GM23338 (cell line): ENCODE measurements around the gene FBXW8. TPM values are rescaled to one million over a fixed set of nuclear protein-coding genes. Genes with fewer than 3 reads are reported as not detected.

ENCODE experiments used
- ATAC-seq: fragments of 200-7000 bp; cut with Tn5 transposase; 3 replicates; pipeline ENCODE4 v1.9.1; 2020
- DNase-seq: peaks from one replicate; pipeline ENCODE4 v3.0.0-alpha.2; 2015; ENCODE audit warnings: low spot score
- H2AFZ ChIP-seq: fragments of 200-600 bp; sonication (generic); 2 replicates; pipeline ENCODE4 v1.8.0; 2016; ENCODE audit warnings: antibody characterized with exemption, mild to moderate bottlenecking, moderate library complexity
- H3F3A ChIP-seq: fragments of 200-600 bp; sonication (generic); replicated peaks from 2 replicates; pipeline ENCODE4 v1.8.0; 2017; ENCODE audit warnings: antibody characterized with exemption, mixed run types, low read depth
- H3K27ac ChIP-seq: fragments of 200-600 bp; sonication (generic); 2 replicates; pipeline ENCODE4 v1.6.1; 2016; ENCODE audit warnings: low read depth
- H3K27me3 ChIP-seq: fragments of 200-600 bp; sonication (generic); 2 replicates; pipeline ENCODE4 v1.8.0; 2016; ENCODE audit warnings: mild to moderate bottlenecking, mixed run types, moderate library complexity; ENCODE audit not compliant: insufficient read depth
- H3K36me3 ChIP-seq: fragments of 200-600 bp; sonication (generic); 2 replicates; pipeline ENCODE4 v1.8.0; 2016; ENCODE audit warnings: mild to moderate bottlenecking; ENCODE audit not compliant: insufficient read depth
- H3K4me1 ChIP-seq: fragments of 200-600 bp; sonication (generic); 2 replicates; pipeline ENCODE4 v1.8.0; 2016; ENCODE audit warnings: mild to moderate bottlenecking, moderate library complexity; ENCODE audit not compliant: insufficient read depth
- H3K4me2 ChIP-seq: fragments of 200-600 bp; sonication (generic); 2 replicates; pipeline ENCODE4 v1.7.1; 2017; ENCODE audit warnings: mixed run types
- H3K4me3 ChIP-seq: fragments of 200-600 bp; sonication (generic); 2 replicates; pipeline ENCODE4 v1.6.1; 2016; ENCODE audit warnings: mixed run types
- H3K79me2 ChIP-seq: fragments of 200-600 bp; sonication (generic); replicated peaks from 2 replicates; pipeline ENCODE4 v1.8.0; 2017; ENCODE audit warnings: mild to moderate bottlenecking; ENCODE audit not compliant: insufficient read depth
- H3K9me2 ChIP-seq: fragments of 200-600 bp; sonication (generic); 2 replicates; pipeline ENCODE4 v1.8.0; 2017; ENCODE audit not compliant: insufficient read depth
- H4K20me1 ChIP-seq: fragments of 200-600 bp; sonication (generic); replicated peaks from 2 replicates; pipeline ENCODE4 v1.8.0; 2017; ENCODE audit warnings: mild to moderate bottlenecking; ENCODE audit not compliant: insufficient read depth
- H3K27ac Mint-ChIP-seq: 2 replicates; pipeline ENCODE4 v1.8.0; 2020; ENCODE audit warnings: inconsistent platforms, mild to moderate bottlenecking, moderate library complexity, mixed read lengths
- H3K27me3 Mint-ChIP-seq: 3 replicates; pipeline ENCODE4 v1.8.0; 2022; ENCODE audit warnings: low read depth, mild to moderate bottlenecking, moderate library complexity, mixed read lengths, inconsistent platforms; ENCODE audit not compliant: insufficient read depth, poor library complexity
- H3K36me3 Mint-ChIP-seq: 3 replicates; pipeline ENCODE4 v1.8.0; 2021; ENCODE audit warnings: low read depth, mild to moderate bottlenecking, inconsistent platforms, moderate library complexity, mixed read lengths
- H3K4me1 Mint-ChIP-seq: 3 replicates; pipeline ENCODE4 v1.8.0; 2020; ENCODE audit warnings: mild to moderate bottlenecking, inconsistent platforms, mixed read lengths
- H3K4me3 Mint-ChIP-seq: 3 replicates; pipeline ENCODE4 v1.8.0; 2021; ENCODE audit warnings: moderate library complexity, mild to moderate bottlenecking, inconsistent platforms, mixed read lengths
- H3K9me3 Mint-ChIP-seq: 3 replicates; pipeline ENCODE4 v1.8.0; 2020; ENCODE audit warnings: moderate library complexity, mild to moderate bottlenecking, inconsistent platforms, mixed read lengths
- EZH2 ChIP-seq: fragments of 200-600 bp; sonication (generic); IDR thresholded peaks from one replicate; pipeline ENCODE4 v1.8.0; 2017; ENCODE audit warnings: antibody characterized with exemption, mild to moderate bottlenecking, low read depth; ENCODE audit not compliant: unreplicated experiment
- JUNB ChIP-seq: IDR thresholded peaks from one replicate; pipeline ENCODE4 v1.6.1; 2016; ENCODE audit warnings: antibody characterized with exemption; ENCODE audit not compliant: unreplicated experiment
- POLR2AphosphoS5 ChIP-seq: IDR thresholded peaks from 2 replicates; pipeline ENCODE4 v1.6.1; 2016; ENCODE audit warnings: antibody characterized with exemption, low read depth
- STAT1 ChIP-seq: IDR thresholded peaks from one replicate; pipeline ENCODE4 v1.6.1; 2016; ENCODE audit warnings: antibody characterized with exemption; ENCODE audit not compliant: unreplicated experiment
- ZNF331 ChIP-seq: fragments of 250-450 bp; sonication (Bioruptor Pico); IDR thresholded peaks from 2 replicates; pipeline ENCODE4 v1.5.0; 2020; ENCODE audit warnings: low read depth, mild to moderate bottlenecking, moderate library complexity
- polyA plus RNA-seq: library from polyadenylated mRNA; unstranded; fragments of >200 nt; fragmentation: Nextera tagmentation; extraction: Ambion mirVana; gene quantifications from 2 replicates; pipeline ENCODE4 v1.2.1, GENCODE V29; 2016
- total RNA-seq: library from RNA; depleted of rRNA; stranded (reverse); fragments of >200 nt; shearing (Covaris generic); gene quantifications from 2 replicates; pipeline ENCODE4 v1.2.3, GENCODE V29; 2014
- TF ChIP-seq, protein P1 (sequence below): fragments of 250-450 bp; sonication (Bioruptor Pico); IDR thresholded peaks from 2 replicates; pipeline ENCODE4 v1.5.0; 2020; ENCODE audit warnings: mild to moderate bottlenecking, moderate library complexity
- TF ChIP-seq, protein P2 (sequence below): IDR thresholded peaks from 2 replicates; pipeline ENCODE4 v1.6.1; 2016; ENCODE audit warnings: antibody characterized with exemption
- TF ChIP-seq, protein P3 (sequence below): IDR thresholded peaks from one replicate; pipeline ENCODE4 v1.6.1; 2018; ENCODE audit warnings: antibody characterized with exemption; ENCODE audit not compliant: unreplicated experiment

The FBXW8 gene
- total and polyA plus RNA-seq, 2 experiments from 2014 or later, result 4.6 to 13.9 TPM

DNA sequence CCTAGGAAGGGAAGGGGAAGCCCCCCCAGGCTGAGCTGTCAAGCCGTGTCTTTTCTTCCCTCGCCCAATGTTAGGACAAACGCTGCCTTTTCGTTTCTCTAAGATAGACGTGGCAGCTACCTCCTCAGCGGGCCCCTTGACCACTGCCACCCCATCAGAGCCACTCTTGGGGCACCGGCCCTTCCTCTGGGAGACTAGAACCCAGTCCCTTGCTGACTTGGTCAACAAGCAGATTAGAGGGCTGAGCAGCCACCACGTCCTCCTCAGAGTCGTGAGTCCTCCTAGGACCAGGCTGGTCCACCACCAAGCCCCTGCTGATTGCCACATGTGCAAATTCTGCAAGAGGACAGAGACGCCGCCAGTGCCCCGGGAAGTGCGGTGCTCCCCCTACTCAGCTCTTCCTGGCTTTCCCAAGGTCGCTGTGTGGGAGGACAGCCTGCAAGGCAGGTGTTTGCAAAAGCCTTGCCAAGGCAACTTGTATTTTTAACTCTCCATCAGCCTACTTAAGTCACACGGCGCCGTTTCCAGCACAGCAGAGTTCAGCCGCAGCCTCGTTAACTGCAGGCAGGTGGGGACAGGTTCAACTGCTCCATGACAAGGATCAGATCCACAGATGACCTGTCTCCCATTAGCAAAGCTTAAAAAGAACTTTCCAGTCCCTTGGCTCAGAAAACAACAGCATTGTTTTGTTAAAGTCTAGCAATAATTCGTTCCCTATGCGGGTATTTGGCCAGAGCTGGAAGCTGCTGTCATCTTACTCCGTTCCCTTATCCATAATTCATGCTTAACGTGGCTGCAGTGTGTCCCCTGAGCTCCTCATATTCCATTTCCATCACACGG is 122.9 kb downstream of the FBXW8 start (continued):
- TF ChIP-seq, protein P1, sequence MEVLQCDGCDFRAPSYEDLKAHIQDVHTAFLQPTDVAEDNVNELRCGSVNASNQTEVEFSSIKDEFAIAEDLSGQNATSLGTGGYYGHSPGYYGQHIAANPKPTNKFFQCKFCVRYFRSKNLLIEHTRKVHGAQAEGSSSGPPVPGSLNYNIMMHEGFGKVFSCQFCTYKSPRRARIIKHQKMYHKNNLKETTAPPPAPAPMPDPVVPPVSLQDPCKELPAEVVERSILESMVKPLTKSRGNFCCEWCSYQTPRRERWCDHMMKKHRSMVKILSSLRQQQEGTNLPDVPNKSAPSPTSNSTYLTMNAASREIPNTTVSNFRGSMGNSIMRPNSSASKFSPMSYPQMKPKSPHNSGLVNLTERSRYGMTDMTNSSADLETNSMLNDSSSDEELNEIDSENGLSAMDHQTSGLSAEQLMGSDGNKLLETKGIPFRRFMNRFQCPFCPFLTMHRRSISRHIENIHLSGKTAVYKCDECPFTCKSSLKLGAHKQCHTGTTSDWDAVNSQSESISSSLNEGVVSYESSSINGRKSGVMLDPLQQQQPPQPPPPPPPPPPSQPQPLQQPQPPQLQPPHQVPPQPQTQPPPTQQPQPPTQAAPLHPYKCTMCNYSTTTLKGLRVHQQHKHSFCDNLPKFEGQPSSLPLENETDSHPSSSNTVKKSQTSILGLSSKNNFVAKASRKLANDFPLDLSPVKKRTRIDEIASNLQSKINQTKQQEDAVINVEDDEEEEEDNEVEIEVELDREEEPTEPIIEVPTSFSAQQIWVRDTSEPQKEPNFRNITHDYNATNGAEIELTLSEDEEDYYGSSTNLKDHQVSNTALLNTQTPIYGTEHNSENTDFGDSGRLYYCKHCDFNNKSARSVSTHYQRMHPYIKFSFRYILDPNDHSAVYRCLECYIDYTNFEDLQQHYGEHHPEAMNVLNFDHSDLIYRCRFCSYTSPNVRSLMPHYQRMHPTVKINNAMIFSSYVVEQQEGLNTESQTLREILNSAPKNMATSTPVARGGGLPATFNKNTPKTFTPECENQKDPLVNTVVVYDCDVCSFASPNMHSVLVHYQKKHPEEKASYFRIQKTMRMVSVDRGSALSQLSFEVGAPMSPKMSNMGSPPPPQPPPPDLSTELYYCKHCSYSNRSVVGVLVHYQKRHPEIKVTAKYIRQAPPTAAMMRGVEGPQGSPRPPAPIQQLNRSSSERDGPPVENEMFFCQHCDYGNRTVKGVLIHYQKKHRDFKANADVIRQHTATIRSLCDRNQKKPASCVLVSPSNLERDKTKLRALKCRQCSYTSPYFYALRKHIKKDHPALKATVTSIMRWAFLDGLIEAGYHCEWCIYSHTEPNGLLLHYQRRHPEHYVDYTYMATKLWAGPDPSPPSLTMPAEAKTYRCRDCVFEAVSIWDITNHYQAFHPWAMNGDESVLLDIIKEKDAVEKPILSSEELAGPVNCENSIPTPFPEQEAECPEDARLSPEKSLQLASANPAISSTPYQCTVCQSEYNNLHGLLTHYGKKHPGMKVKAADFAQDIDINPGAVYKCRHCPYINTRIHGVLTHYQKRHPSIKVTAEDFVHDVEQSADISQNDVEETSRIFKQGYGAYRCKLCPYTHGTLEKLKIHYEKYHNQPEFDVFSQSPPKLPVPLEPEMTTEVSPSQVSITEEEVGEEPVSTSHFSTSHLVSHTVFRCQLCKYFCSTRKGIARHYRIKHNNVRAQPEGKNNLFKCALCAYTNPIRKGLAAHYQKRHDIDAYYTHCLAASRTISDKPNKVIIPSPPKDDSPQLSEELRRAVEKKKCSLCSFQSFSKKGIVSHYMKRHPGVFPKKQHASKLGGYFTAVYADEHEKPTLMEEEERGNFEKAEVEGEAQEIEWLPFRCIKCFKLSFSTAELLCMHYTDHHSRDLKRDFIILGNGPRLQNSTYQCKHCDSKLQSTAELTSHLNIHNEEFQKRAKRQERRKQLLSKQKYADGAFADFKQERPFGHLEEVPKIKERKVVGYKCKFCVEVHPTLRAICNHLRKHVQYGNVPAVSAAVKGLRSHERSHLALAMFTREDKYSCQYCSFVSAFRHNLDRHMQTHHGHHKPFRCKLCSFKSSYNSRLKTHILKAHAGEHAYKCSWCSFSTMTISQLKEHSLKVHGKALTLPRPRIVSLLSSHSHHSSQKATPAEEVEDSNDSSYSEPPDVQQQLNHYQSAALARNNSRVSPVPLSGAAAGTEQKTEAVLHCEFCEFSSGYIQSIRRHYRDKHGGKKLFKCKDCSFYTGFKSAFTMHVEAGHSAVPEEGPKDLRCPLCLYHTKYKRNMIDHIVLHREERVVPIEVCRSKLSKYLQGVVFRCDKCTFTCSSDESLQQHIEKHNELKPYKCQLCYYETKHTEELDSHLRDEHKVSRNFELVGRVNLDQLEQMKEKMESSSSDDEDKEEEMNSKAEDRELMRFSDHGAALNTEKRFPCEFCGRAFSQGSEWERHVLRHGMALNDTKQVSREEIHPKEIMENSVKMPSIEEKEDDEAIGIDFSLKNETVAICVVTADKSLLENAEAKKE, result no peak
- no peak for TF ChIP-seq POLR2AphosphoS5
- no peak for TF ChIP-seq EZH2
- TF ChIP-seq JUNB, result no peak
- TF ChIP-seq STAT1, result no peak

DNA sequence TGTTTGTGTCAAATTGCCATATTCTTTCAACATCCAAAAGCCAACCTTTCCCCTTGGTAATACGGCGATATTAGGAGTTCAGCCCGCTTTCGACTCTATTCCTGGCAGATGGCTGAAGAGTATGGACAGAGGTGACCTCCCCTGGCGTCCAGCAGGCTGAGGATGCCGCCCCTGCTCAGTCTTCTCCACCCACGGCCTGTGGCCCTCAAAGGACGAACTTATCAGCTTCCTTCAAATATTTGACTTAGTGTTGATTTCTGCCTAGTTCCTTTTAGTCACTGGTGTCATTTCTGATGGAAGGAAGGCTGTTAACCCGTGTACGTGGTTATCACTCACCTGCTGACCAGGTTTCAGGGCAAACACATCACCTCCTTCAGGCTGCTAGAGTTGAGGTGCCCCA is 123.5 kb downstream of the FBXW8 start:
- Histone ChIP-seq H3K27ac (no peak overlapping the region), H3K79me2 (no peaks in the 10 kb centered on the region), H3K9me2 (no peaks in the 10 kb centered on the region), H3K4me1 (no peaks in the 10 kb centered on the region), H3K36me3 (no peaks in the 10 kb centered on the region; the same call in none of the 2 replicates), H3F3A (peaks cover 10% of the 10 kb centered on the region; the same call in 1 of the 2 replicates), H3K4me3 (no peak overlapping the region), H4K20me1 (no peaks in the 10 kb centered on the region), H3K4me2 (no peak overlapping the region), H2AFZ (no peak overlapping the region), H3K27me3 (no peaks in the 10 kb centered on the region)
- Mint-ChIP-seq H3K27me3 (peaks cover 19% of the 10 kb centered on the region), H3K4me3 (no peak overlapping the region; the same call in 2 of the 3 replicates), H3K27ac (no peak overlapping the region), H3K4me1 (peaks cover 26% of the 10 kb centered on the region), H3K36me3 (no peaks in the 10 kb centered on the region), H3K9me3 (no peaks in the 10 kb centered on the region; the same call in 2 of the 3 replicates)
- ATAC-seq, result no peak
- DNase-seq, result no peak
- TF ChIP-seq, protein P2, sequence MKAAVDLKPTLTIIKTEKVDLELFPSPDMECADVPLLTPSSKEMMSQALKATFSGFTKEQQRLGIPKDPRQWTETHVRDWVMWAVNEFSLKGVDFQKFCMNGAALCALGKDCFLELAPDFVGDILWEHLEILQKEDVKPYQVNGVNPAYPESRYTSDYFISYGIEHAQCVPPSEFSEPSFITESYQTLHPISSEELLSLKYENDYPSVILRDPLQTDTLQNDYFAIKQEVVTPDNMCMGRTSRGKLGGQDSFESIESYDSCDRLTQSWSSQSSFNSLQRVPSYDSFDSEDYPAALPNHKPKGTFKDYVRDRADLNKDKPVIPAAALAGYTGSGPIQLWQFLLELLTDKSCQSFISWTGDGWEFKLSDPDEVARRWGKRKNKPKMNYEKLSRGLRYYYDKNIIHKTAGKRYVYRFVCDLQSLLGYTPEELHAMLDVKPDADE, result no peak
- no peak for TF ChIP-seq ZNF331 (CRISPR knock-in tag)
- TF ChIP-seq, protein P3, sequence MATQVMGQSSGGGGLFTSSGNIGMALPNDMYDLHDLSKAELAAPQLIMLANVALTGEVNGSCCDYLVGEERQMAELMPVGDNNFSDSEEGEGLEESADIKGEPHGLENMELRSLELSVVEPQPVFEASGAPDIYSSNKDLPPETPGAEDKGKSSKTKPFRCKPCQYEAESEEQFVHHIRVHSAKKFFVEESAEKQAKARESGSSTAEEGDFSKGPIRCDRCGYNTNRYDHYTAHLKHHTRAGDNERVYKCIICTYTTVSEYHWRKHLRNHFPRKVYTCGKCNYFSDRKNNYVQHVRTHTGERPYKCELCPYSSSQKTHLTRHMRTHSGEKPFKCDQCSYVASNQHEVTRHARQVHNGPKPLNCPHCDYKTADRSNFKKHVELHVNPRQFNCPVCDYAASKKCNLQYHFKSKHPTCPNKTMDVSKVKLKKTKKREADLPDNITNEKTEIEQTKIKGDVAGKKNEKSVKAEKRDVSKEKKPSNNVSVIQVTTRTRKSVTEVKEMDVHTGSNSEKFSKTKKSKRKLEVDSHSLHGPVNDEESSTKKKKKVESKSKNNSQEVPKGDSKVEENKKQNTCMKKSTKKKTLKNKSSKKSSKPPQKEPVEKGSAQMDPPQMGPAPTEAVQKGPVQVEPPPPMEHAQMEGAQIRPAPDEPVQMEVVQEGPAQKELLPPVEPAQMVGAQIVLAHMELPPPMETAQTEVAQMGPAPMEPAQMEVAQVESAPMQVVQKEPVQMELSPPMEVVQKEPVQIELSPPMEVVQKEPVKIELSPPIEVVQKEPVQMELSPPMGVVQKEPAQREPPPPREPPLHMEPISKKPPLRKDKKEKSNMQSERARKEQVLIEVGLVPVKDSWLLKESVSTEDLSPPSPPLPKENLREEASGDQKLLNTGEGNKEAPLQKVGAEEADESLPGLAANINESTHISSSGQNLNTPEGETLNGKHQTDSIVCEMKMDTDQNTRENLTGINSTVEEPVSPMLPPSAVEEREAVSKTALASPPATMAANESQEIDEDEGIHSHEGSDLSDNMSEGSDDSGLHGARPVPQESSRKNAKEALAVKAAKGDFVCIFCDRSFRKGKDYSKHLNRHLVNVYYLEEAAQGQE, result no peak
